Fibroblast of the conjunctiva (primary cell): ENCODE results near the gene LRMDA.

Experiments used
- DNase-seq: peaks from one replicate; pipeline ENCODE4 v3.0.0-alpha.2; 2010; ENCODE audit warnings: low read depth

Gene LRMDA

DNA sequence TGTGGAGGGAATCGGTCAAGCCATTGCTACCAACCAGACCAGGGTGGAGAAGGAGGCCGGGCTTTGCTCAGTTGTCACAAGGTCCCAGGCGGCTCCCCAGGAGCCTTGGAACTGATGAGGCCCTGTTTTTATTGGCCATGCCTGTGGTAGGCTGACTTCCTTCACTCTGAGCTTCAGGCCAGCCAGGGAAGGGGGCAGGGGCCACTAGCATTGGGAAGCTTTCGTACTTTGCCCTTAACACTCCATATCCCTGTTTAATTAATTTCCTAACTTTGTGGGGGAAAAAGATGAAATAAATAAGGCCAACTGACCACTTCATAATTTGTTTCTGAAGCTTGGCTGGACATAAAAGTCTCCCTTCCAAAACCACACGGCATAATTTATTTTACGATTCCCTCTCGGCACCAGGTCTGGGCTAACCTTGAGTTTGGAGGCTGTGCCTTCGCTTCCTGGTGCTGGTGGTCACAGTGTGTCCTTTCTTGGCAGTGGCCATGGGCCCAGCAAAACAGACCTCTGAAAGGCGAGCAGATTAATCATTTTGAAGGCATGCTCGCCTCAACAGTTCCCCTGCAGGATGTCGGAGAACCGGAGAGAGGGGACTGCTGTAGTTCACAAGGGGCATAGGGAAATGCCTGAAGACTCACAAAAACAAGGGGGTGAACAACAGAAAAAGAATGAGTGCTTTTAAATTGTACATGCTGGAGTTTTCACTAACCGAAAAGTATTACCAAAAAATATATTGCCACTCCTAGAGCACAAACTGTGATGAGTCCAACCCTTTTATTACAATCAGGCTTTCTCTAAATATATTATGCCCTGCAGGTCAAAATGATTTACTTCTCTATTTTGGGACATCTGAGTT is 966.0 kb downstream of the LRMDA start:
- DNase-seq = no peak

DNA sequence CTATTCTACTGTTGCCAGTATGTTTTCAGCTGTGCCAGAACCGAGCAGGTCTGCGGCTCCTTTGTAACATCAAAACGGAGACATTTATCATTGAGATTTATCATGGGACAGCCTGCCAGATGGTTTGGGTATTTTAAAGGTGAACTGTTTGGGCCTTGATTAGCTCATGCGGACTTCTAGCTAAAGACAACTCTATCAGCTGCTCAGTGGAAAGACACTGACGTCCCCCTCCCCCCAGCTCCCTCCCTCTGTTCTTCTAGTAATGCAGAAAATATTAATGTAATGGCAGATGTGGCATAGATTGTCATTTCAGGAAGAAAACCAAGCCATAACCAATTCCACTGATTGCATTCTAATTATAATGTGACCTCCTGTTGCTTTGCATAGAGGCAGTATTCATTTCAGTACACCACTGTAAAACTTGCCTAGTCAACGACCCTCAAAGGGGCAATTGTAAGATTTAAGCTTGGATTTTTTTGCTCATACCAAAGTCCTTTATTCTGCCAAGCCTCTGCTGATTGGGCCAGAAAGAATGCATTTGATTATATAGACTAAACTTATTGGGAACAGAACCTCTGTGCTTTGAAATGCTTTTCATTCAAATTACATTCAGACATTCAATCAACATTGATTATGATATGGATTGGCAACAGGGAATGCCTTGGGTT is 966.8 kb downstream of the LRMDA start:
- no peak for DNase-seq

DNA sequence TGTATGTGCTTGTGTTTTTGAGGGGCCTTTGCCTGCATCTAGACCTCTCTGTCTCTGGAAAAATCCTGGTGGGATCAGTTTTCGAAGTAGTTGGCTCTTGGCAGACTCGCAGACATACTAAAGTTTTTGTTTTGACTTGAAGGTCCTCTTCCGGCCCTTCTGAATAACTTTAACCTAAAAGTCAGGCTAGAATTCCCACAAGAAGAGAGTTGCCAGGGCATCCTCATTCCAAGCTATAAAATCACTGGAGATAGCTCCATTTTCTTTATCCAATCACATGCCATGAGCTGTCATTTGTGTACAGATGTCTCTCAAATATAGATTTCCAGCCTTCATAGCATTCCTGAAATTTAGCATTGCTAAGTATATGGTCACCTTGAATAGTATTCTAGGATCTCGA is 967.8 kb downstream of the LRMDA start:
- no peak for DNase-seq

DNA sequence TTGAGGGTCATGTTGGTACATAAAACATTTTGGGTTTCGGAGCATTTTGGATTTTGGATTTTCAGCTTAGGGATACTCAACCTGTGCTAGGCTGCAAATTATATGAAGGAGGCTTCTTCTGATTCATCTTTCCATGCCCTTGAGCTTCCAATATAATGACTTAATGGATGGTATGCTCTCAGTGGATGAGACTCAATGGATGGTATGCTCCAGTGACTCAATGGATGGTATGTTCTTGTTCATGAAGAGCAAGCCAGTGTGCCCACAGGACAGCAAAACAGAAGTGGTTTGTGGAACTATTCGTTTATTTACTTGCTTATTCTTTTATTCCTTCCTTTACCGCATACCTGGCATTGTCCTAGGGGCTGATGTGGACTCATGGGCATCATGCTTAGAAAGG is 969.6 kb downstream of the LRMDA start:
- no peak for DNase-seq

DNA sequence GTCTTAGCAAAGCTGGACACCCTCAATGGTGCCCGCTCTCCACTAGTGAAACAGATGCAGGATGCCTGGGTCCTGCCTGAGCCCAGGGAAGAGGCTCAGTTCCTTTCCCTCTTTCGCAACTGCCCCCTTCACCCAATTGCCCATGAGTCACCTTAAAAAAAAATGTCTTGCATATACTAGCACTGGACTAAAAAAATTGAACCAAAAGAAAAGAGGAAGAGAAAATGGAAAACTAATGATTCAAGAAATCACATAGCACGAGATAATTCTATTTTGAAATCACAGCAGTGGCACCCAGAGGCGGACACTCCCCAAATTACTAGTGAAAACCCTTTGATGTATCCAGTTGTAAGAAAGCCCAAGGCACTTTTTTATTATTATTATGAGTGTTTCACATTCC is 972.5 kb downstream of the LRMDA start:
- peak; percentile 6 for DNase-seq

DNA sequence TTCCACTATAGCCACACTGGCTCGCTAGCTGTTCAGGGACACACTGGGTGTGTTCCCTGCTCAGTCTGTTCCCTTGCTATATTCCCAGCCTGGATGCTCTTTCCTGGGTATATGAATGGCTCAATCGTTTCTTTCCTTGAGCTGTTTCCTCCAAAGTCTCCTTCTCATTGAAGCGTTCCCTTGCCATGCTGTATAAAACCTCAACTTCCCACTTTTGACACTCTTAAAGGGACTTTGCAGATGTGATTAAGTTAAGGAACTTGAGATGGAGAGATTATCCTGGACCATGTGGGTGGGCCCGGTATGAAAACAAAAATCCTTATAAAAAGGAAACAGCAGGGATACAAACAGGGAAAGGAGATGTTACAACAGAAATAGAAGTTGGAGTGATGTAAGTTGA is 973.1 kb downstream of the LRMDA start:
- DNase-seq = no peak

DNA sequence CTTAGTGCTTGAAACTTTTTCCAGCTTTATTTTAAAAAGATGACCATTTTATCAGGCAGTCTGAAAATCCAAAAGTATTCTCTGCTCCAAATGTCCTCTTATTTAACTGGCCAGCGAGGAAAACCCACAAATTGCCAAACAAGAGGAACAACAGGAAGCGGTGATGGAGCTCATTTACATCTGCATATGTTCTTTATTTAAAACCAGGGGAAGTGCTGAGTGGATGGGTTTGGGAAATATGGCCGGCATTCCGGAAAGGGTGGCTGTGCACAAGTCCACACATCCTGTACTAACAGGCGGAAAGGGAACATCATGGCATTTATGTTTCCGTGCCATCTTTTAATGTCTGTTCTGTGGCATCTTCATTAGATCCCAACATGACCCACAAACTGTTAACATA is 974.5 kb downstream of the LRMDA start:
- DNase-seq = no peak

DNA sequence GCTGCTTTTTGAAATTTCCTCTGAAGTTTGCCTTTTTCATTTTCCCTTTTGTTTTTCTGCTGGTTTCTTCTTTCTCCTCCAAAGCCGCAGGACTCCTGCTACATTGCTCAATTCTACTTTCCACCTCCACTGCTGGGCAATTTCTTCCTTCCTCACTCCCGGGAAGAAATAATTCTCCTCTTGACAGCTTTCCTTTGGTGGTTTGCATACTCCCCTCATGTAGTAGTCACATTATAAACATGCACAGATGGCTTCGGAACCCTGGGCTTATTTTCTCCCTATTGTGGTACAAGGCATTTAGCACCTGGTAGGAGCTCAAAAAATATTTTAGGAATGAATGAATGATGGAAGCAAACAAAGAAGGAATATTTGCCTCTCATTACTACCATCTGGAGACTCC is 977.2 kb downstream of the LRMDA start:
- DNase-seq = no peak

DNA sequence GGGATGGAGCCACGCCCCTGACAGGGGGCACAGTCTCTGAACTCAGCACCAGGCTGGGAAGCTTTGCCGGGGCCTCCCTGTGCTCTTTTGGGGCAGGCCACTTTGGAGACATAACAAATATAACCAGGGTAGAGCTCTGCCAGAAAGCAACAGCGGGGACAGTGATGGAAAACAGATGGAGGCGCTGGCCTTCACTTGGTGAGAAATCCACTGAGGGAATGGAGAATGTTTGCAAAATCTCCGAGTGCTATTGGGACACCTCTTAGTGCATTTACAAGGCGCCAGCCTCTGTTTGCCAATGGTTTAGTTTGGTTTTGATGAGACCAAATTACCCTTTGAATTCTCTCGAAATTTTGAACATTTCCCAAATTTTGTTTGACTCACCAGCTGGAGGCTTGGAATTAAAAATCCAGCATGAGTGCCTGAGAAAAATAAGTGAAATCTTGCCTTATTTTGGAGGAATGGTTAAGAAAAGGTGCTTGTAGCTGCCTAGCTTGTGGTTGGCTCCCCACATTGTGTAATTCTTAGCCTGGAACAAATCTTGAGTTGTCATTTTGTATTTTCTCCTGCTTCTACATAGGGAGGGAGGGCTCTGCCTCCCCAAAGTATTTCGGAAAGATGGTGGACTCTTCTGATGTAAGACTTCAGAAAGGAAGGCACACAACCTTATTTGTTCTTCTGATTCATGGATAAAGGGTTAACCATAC is 980.5 kb downstream of the LRMDA start:
- peak; percentile 45 for DNase-seq

DNA sequence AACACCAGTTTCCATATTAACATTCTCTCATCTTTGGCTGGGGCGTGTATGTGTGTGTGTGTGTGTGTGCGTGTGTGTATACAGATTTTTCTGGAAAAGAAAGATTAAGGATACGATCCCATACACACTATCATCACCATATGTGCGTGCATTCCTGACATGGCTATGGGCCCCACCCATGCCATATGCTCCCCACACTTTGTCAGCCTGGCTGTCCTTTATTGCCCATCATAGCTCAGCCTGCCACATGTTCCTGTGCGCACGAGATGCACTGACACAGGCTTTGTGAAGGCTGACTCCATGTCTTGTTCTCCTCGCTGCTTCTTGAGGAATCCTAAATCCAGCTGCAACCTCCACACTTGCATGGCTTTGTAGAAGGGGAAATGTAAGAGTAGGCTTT is 984.1 kb downstream of the LRMDA start:
- DNase-seq = no peak

DNA sequence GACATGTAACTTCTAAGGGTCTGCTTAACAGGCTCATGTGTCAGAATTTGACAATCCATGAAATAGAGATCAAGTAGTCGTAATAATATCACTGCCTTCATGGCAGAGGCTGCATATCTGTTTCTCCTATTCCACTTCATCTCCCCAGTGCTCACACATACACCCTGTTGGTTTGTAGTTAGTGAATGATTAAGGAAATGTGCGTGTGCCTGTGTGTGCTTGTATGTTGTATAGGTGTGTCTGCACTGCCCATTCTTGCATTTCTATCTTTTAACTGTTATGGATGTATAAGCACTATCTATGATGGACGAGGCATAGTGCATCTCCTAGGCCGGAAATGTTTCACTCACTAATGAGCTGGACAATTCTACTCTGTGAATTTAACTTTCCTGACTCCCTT is 985.2 kb downstream of the LRMDA start:
- DNase-seq = no peak

DNA sequence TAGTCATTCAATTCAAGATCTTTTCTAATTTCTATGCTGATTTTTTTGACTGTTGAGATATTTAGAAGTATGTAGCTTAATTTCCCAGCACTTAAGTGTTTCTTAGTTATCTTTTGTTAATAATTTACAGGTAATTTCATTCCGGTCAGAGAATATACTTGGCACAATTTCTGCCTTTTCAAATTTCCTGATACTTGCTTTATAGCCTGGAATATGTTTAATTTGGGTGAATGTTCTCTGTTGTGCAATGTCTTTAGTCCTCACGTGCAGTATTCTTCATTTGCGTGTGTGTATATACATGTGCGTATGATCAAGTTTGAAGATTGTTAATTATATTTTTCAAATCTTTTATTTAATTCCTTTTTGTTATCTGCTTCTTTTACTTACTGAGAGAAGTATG is 989.3 kb downstream of the LRMDA start:
- no peak for DNase-seq

DNA sequence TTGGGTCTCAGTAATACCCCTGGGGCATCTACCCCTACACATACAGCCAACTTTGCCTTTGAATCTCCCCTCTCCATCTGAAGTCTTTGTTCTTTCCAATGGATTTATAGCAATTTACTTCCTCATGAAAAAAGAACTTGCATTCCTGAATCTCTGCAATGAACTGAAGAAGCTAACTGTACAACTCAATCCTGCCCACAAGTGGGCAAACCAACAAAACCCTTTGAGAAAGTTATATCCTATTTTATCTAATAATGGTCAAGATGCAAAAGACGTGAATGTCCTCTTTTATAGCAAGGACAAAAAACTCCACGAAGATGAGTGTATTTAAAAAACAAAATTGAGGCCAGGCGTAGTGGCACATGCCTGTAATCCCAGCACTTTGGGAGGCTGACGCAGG is 991.3 kb downstream of the LRMDA start:
- DNase-seq = no peak

DNA sequence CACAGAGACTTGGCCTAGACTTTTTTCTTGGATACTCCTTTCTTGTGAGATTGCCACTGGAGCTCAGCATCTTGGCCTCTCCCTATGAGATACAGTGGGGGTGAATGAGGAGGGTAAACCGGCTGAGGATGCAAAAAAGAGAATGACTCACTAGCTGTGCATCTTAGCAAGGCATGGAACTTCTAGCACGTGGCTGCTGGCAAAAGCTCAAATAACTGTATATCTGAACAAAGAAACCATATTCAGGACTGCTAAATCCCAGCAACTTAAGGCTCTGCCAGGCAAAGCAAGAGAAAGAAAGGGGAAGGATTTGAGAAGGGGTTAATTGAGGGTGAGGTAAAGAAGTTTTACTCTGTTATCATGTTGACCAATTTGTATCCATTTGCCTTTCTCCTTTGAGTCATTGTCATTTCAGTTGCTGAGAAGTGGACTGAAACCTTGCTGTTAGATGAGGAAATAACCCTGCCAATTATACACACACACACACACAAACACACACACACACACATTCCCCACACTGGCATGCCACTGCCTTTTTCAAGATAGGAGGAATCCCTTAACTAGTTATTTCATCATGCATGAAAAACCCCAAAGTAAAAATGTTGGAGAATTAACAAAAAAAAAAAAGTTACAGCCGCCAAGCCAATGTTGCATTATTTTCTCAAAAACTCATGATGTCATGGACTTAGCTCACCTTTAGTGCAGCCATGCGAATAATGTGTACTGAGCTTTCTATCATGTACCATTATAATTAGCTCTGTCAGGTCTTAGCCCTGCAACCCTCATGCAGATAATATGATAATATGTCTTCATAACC is 997.3 kb downstream of the LRMDA start:
- DNase-seq = peak; percentile 93

DNA sequence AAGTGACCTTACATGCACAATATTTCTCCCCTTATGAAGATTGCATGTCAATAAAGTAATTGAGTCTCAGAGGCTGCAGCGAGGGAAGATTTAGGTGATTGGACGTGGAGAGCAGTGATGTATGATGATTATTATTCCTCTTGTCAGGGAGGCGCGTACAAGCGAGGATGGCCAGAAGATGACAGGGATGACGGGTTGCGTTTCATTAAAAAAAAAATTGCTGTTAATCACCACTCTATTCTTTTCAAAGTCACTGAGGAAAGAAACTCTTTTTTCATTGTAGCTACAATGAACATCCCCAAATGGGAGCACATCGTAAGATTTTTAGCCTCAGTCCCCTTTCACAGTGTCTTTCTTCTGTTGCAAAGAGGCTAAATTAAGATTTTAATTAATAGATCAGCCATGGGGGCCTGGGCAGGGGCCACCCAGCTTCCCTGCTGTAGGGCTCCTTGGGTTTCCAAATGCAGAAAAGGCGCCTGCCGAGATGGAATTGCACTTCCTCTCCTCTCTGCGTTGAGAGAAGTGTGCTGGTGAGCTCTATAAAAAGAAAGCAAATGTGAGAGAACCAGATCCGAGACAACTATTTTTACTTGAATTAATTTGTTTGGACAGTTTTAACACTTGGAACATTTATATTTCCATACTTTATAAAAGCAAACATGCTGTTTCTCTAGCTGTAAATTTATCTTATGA is 998.1 kb downstream of the LRMDA start:
- DNase-seq = no peak

DNA sequence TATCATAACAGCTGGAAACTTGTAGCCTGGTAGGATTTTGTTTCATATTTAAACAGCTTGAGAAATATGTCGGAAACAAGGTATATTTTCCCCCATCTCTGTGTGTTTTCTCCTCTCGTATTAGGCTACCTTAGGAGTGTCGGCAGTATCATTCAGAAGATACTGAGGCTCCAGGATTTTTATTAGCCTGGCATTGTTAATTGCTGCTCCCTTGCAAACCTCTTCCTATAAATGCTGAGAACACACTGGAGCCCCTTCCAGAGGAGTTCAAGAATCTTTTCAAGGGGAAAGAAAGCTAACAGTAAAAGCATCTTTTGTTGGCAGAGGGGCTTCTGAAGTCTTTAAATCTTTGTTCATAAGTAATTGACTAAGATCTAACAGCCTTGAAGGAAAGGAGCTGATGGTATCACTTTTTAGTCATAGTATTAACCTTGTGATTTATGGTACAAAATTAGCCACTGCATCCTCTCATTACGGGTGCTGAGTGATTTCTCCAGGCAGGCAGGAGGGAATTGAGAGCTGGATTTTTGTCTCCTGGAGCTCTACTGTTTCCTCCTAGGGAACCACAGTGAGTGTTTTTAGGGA is 998.7 kb downstream of the LRMDA start:
- no peak for DNase-seq

DNA sequence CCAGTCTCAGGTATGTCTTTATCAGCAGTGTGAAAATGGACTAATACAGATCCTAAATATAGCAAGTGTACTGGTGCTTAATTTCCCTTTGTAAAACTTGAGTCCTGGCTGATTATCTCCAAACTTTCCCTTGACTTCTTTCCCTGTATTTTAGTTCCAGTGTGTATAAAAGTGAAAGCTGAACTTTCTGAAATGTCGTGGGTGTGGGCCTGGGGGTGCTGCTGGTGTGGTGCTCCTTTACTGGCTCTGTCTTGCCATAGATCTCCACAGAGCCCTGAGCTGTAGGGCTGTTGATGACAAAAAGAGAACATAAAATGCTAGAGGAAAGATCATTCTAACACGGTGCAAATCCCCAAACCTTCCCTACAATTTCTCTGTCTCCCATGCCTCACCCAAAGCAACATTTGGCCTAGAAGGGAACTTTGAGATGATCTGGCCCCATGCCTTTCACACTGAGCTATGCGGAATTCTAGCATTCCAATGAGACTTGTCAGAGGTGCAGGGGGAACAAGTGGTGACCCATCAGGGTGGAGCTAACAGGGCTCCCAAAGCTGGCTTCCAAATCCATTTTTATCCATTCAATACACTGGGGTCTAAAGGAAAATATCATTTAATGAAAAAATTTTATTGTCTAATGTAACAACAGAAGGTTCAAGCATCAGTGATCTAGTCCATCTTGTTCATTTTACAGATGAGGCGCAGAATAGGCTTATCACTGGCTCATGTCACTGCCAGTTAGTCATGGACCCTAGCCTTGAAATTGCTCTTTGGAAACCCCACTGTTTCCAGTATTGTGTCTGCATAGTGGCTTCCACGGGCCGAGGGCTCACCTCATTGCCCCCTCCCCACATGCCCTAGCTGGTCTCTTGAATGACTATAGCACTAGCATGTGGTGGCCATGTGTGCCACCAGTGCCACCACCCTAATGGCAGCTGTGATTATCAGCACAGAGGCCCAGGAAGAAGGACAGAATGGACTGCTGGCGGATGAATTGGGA is 1000.9 kb downstream of the LRMDA start:
- peak; percentile 79 for DNase-seq

DNA sequence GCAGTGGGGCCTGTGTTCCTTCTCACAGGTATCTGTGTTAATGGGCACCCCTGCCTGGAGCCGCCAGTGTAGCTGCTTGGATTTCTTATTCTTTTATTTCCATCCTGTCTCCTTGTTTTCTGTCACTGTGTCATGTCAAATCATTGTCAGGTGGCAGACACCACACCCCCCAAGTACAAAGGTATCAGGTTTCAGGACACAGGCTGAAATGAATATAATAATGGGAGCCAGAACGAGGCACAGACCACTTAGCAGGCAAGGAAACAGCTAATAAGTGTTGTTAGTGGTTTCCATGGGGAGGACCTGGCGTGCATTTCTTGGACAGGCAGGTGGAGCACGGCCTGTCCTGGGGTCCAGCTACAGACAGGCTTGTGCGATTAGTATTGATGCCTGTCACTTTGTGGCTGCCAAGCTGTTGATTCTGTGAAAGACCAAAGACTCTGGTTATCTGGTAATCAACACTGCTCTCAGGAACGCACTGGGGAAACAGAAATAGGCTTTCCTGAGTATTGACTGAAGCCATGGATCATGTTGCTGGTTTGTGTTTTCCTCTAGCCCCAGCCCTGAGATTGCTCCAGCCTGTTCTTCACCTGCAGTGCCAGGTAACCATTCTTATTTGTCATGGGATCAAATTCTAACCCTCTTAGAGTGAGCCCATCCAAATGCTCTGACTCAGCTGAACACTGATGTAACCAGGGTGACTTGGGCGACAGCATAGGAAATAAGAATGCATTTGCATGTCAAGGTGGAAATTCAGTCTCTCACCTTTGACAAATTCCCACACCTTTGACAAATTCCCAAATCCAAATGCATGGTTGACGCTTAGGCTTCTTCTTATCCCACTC is 1002.0 kb downstream of the LRMDA start:
- DNase-seq = no peak

DNA sequence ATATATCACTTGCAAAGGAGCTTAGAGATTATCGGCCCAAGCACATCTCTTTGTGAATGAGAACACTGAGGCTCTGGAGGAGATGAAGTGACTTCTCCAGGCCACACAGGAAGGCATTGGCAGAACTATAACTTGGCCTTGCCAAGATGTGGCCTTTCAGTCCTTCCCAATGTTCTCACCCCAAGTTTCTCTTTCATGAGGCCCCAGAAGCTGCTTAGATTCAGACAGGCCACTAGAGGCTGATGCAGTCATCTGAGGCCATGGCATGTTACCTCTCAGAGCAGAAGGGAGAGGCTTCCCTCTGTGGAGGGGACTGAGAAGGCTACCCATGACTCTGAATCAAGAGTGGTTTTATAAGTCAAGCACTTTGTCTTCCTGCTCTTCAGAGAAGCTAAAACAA is 1003.7 kb downstream of the LRMDA start:
- no peak for DNase-seq
